ENCODE measurements around the gene TCF3.

- TF ChIP-seq CTCF (conservative IDR thresholded peaks at IDR 0.05; ENCODE audit: low read length) = peak; percentile 68
- no peak for TF ChIP-seq EZH2phosphoT487 (IDR thresholded peaks at IDR 0.05; ENCODE audit: borderline replicate concordance, low read depth, low read length)
Measured at GRCh38 chr19:1618157-1619093, 34.0 kb downstream of the TCF3 start.
